IPS-20b (cell line): ENCODE data around the gene ZNF367.

Experiments used
- H3K27ac ChIP-seq: one replicate; pipeline ENCODE4 v1.5.1; 2013; ENCODE audit warnings: low read length
- H3K27me3 ChIP-seq: 2 replicates; pipeline ENCODE4 v1.6.1; 2013; ENCODE audit warnings: mild to moderate bottlenecking, low read length, inconsistent platforms; ENCODE audit not compliant: insufficient read depth
- H3K36me3 ChIP-seq: 2 replicates; pipeline ENCODE4 v1.6.1; 2013; ENCODE audit warnings: low read depth, mild to moderate bottlenecking, inconsistent platforms, low read length, moderate library complexity; ENCODE audit not compliant: insufficient read depth
- H3K4me1 ChIP-seq: 2 replicates; pipeline ENCODE4 v1.6.1; 2013; ENCODE audit warnings: mild to moderate bottlenecking, control low read depth, inconsistent platforms, low read length, moderate library complexity; ENCODE audit not compliant: insufficient read depth
- H3K4me3 ChIP-seq: 2 replicates; pipeline ENCODE4 v1.5.1; 2013; ENCODE audit warnings: mild to moderate bottlenecking, low read length, inconsistent platforms
- H3K9ac ChIP-seq: 2 replicates; pipeline ENCODE4 v1.6.1; 2013; ENCODE audit warnings: low read depth, mild to moderate bottlenecking, inconsistent platforms, low read length, moderate library complexity
- H3K9me3 ChIP-seq: 2 replicates; pipeline ENCODE4 v1.6.1; 2013; ENCODE audit warnings: mild to moderate bottlenecking, low read depth, low read length, inconsistent platforms; ENCODE audit not compliant: insufficient read depth

Gene ZNF367

GRCh38 chr9:96345551-96345950 lies 72.6 kb downstream of the ZNF367 start:
- no peaks in the 10 kb centered on the region for H3K36me3 ChIP-seq
- H3K4me3 ChIP-seq, result no peak overlapping the region
- H3K9me3 ChIP-seq, result no peaks in the 10 kb centered on the region
- H3K4me1 ChIP-seq, result peaks cover 33% of the 10 kb centered on the region
- H3K9ac ChIP-seq, result no peak overlapping the region
- H3K27me3 ChIP-seq, result no peaks in the 10 kb centered on the region
- H3K27ac ChIP-seq, result no peak overlapping the region

GRCh38 chr9:96344458-96345180 lies 73.6 kb downstream of the ZNF367 start:
- peak overlapping the region; percentile 73 for H3K27ac ChIP-seq
- no peaks in the 10 kb centered on the region for H3K36me3 ChIP-seq
- H3K9me3 ChIP-seq, result no peaks in the 10 kb centered on the region
- no peaks in the 10 kb centered on the region for H3K27me3 ChIP-seq
- H3K9ac ChIP-seq, result peak overlapping the region; percentile 76; the same call in 1 of the 2 replicates
- peaks cover 33% of the 10 kb centered on the region for H3K4me1 ChIP-seq
- no peak overlapping the region for H3K4me3 ChIP-seq

DNA sequence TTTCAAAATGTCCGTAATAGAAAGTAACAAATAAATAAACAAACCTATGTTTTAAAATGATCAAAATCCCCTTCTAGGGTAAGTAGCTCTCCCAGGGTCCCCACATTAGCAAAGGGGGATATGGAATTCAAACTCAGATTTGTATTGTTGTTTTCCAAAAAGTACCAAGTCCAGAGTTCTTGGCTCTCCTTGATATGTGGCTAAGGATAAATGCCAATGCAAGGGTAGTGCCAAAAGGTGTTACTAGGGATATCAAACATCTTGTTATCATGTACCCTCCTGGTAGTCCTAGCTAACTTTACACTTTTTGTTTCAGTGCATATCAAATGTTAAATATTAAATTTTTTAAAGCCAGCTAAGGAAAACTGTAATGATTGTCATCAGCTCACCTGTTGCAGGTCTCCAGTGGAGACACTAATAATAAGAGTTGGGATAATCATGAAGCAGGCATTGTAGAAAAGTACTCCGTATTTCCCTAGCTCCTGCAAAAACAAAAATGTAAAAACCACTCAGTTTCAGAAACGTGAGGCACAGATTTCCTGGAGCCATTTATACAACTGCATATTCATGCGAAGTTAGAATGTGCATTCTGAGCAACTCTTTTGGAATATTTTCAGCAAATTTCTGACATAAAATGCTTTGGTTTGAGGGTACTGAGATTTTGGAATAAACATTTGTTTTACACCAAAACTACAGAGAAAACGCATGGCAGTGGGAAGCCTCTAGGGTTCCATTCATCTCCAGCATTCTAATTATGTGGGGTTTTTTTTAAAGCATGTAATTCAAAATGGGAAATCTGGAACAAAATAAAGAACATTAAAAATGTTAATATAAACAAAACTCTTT lies 74.4 kb downstream of the ZNF367 start:
- Histone ChIP-seq H3K36me3 (no peaks in the 10 kb centered on the region), H3K9me3 (no peaks in the 10 kb centered on the region), H3K4me3 (no peak overlapping the region), H3K27me3 (no peaks in the 10 kb centered on the region), H3K4me1 (peaks cover 33% of the 10 kb centered on the region), H3K27ac (peak overlapping the region; percentile 73), H3K9ac (peak overlapping the region; percentile 76; the same call in 1 of the 2 replicates)

DNA sequence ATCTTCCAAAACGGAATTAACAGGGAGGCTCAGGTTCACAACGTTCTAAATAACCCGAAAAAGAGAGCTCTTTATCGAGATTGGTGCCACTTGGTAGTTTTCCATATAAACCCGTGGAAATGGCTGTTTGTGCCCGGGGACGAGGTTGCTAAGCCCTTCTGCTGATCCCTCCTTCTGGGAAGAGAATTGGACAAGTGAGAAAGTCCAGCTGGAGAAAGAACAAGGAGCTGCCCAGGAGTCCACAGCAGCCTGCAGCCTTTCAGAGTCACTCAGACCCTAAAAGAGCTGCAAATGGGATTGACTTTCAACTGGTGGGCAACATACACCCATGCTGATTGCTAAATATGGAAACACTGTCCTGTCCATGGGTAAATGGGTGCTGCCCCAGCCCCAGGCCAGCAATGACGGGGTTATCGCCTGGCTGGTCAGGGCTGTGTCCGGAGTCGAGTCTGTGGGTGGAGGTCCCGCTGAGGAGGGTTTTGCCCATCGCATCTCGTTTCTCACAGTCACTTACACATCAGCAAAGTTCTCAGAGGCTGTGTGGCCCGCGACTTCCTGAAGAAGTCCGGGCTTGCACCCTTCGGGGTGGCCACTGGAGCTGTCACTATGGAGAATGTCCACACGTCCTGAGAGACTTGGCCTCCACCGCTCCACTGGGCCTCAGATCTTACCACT lies 75.5 kb downstream of the ZNF367 start:
- no peak overlapping the region for H3K4me3 ChIP-seq
- no peaks in the 10 kb centered on the region for H3K36me3 ChIP-seq
- H3K9ac ChIP-seq, result no peak overlapping the region
- no peaks in the 10 kb centered on the region for H3K9me3 ChIP-seq
- H3K27ac ChIP-seq, result no peak overlapping the region
- peaks cover 33% of the 10 kb centered on the region for H3K4me1 ChIP-seq
- H3K27me3 ChIP-seq, result no peaks in the 10 kb centered on the region

GRCh38 chr9:96340707-96341106 lies 77.5 kb downstream of the ZNF367 start:
- peaks cover 26% of the 10 kb centered on the region for H3K4me1 ChIP-seq
- H3K9ac ChIP-seq, result no peak overlapping the region
- H3K4me3 ChIP-seq, result no peak overlapping the region
- H3K27me3 ChIP-seq, result no peaks in the 10 kb centered on the region
- H3K9me3 ChIP-seq, result no peaks in the 10 kb centered on the region
- H3K27ac ChIP-seq, result no peak overlapping the region
- no peaks in the 10 kb centered on the region for H3K36me3 ChIP-seq

- no peak overlapping the region for H3K4me3 ChIP-seq
- no peaks in the 10 kb centered on the region for H3K36me3 ChIP-seq
- no peak overlapping the region for H3K9ac ChIP-seq
- H3K9me3 ChIP-seq, result no peaks in the 10 kb centered on the region
- no peak overlapping the region for H3K27ac ChIP-seq
- H3K27me3 ChIP-seq, result no peaks in the 10 kb centered on the region
- H3K4me1 ChIP-seq, result peaks cover 5% of the 10 kb centered on the region; the same call in 1 of the 2 replicates
Measured at GRCh38 chr9:96338299-96338698, 79.9 kb downstream of the ZNF367 start.
